OCI-LY7 (cell line): ENCODE results near the gene DCLK3. TPM values are rescaled to one million over a fixed set of nuclear protein-coding genes. Genes with fewer than 3 reads are reported as not detected.
A peak's percentile ranks its signal among the peaks of the same experiment; 100 is the strongest.

Experiments used
- BruUV-seq: library from RNA; stranded (reverse); fragments of 400-500 nt; replicated peaks from 2 replicates; lab custom pipeline; 2021; lab: Mats Ljungman, UMichigan
- CTCF ChIA-PET: fragments of 300-600 bp; sonication (Branson Sonifier 250); formaldehyde crosslinking; loops from one replicate; lab custom pipeline; 2022; ENCODE audit warnings: antibody characterized with exemption; ENCODE audit not compliant: unreplicated experiment; lab: Charles Lee
- POLR2A ChIA-PET: fragments of 300-600 bp; sonication (Branson Sonifier 250); formaldehyde crosslinking; loops from one replicate; lab custom pipeline; 2022; ENCODE audit warnings: antibody characterized with exemption; lab: Charles Lee
- DNase-seq: peaks from one replicate; pipeline ENCODE4 v3.0.0-alpha.2; 2015; ENCODE audit warnings: low spot score
- H2AFZ ChIP-seq: fragments of 200-600 bp; sonication (generic), shearing (Covaris generic); 2 replicates; pipeline ENCODE4 v1.6.1; 2014; ENCODE audit warnings: mild to moderate bottlenecking, antibody characterized with exemption, low read length, moderate library complexity
- H3K27ac ChIP-seq: fragments of 200-600 bp; sonication (generic); 2 replicates; pipeline ENCODE4 v1.5.1; 2014; ENCODE audit warnings: mixed run types, low read depth, mild to moderate bottlenecking, moderate library complexity, low read length, inconsistent platforms; ENCODE audit not compliant: poor library complexity, severe bottlenecking
- H3K36me3 ChIP-seq: fragments of 200-600 bp; sonication (generic); 2 replicates; pipeline ENCODE4 v1.6.1; 2014; ENCODE audit warnings: mild to moderate bottlenecking, antibody characterized with exemption, low read length, moderate library complexity, mixed read lengths; ENCODE audit not compliant: insufficient read depth
- H3K4me1 ChIP-seq: fragments of 200-600 bp; sonication (generic); 2 replicates; pipeline ENCODE4 v1.5.1; 2014; ENCODE audit warnings: mild to moderate bottlenecking, low read length; ENCODE audit not compliant: insufficient read depth, poor library complexity, severe bottlenecking
- H3K4me2 ChIP-seq: fragments of 200-600 bp; sonication (generic); 2 replicates; pipeline ENCODE4 v1.6.1; 2014; ENCODE audit warnings: mild to moderate bottlenecking, low read length
- H3K4me3 ChIP-seq: fragments of 200-600 bp; sonication (generic); 2 replicates; pipeline ENCODE4 v1.5.1; 2014; ENCODE audit warnings: mild to moderate bottlenecking, low read depth, low read length; ENCODE audit not compliant: poor library complexity, severe bottlenecking
- H3K79me2 ChIP-seq: fragments of 200-600 bp; sonication (generic); 2 replicates; pipeline ENCODE4 v1.6.1; 2016; ENCODE audit warnings: low read depth, mild to moderate bottlenecking, low read length, moderate library complexity, mixed read lengths; ENCODE audit not compliant: insufficient read depth
- H3K9me2 ChIP-seq: fragments of 200-600 bp; sonication (generic); 2 replicates; pipeline ENCODE4 v1.6.1; 2016; ENCODE audit warnings: mild to moderate bottlenecking, low read length, mixed read lengths; ENCODE audit not compliant: insufficient read depth
- H3K9me3 ChIP-seq: fragments of 200-600 bp; sonication (generic); 2 replicates; pipeline ENCODE4 v1.6.1; 2014; ENCODE audit warnings: mild to moderate bottlenecking, mixed run types, low read length, mixed read lengths
- H4K20me1 ChIP-seq: fragments of 200-600 bp; sonication (generic); 2 replicates; pipeline ENCODE4 v1.6.1; 2014; ENCODE audit warnings: mild to moderate bottlenecking, antibody characterized with exemption, low read length, moderate library complexity, mixed read lengths; ENCODE audit not compliant: insufficient read depth
- EZH2phosphoT487 ChIP-seq: fragments of 200-600 bp; sonication (generic); IDR thresholded peaks from 2 replicates; pipeline ENCODE4 v1.6.1; 2018; ENCODE audit warnings: low read depth, borderline replicate concordance, mild to moderate bottlenecking, mixed run types, antibody characterized with exemption, low read length, moderate library complexity, mixed read lengths
- intact Hi-C: fragments of 100-400 bp; cut with micrococcal nuclease; formaldehyde crosslinking; loops from one replicate; pipeline ENCODE4 v1.10.0; 2022; ENCODE audit not compliant: unreplicated experiment
- total RNA-seq, 2 experiments: library from RNA; depleted of rRNA in 1 of 2; stranded (reverse); fragments of >200 nt in 1 of 2; shearing (Covaris generic) in 1 of 2; gene quantifications; 2 replicates each; pipeline ENCODE4 v1.2.3, GENCODE V29; 2014 to 2022
- TF ChIP-seq, protein P1 (sequence below): fragments of 200-600 bp; sonication (generic); conservative IDR thresholded peaks from 2 replicates; pipeline ENCODE4 v1.5.1; 2014; ENCODE audit warnings: mild to moderate bottlenecking, antibody characterized with exemption, low read length, moderate library complexity, mixed read lengths

The DCLK3 gene
- total RNA-seq, 2 experiments from 2014 or later: not detected

DNA sequence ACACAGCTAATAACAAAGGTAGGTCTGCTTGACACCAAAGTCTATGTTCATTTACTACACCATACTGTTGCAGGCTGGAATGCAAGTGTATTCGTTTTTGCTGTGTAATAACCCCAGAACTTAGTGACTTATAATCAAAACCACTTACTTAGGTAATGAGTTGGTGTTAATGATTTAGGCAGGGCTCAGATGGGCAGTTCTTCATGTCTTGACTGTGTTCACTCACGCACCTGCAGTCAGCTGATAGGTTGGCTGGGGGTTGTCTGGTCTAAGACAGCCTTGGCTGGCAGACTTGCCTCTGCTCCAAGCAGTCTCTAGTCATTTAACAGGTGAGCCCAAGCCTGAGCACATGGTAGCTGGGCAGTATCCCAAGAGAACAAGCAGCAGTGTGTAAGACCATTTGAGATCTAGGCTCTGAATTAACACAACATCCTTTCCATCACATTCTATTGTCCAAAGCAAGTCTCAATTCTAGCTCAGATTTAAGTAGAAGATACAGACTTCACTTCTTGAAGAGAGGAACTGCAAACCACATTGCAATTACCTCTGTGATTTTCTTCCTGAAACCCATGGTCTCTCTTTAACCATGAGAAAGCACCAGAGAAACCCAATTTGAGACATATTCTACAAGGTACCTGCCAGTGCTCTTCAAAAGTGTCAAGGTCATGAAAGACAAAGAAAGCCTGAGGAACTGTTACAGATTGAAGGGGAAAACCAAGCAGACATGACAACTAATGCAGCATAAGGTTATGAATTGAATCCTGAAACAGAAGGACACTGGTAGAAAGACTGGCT, 13.3 kb upstream of the DCLK3 start:
- BruUV-seq: no TSS peak

DNA sequence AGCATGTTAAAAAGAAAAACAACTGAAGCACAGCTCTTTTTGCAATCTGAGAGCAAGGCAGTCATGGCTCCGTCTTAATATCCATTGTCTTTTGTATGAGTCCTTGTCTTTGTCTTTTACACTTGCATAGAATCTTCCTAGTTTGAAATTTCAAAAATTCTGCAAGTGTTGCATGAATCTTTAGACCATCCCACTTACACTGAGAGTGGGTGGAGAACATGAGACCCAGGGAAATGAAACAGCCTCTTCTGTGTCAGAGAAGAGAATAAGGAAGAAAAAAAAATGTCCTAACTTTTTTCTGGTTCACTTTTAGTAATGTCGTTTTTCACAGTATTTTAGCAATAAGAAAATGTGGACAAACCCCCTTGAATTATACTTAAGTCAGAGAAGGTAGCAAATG, 12.1 kb upstream of the DCLK3 start:
- Histone ChIP-seq H3K9me3 (no peaks in the 10 kb centered on the region), H3K36me3 (no peaks in the 10 kb centered on the region), H3K4me2 (no peak overlapping the region), H3K4me1 (no peaks in the 10 kb centered on the region), H4K20me1 (no peaks in the 10 kb centered on the region), H3K4me3 (no peak overlapping the region), H2AFZ (no peak overlapping the region), H3K27ac (no peak overlapping the region), H3K9me2 (no peaks in the 10 kb centered on the region), H3K79me2 (no peaks in the 10 kb centered on the region)
- intact Hi-C loops: no loop called here
- DNase-seq: no peak
- ChIA-PET CTCF (no interaction called here), POLR2A (interaction anchor here (1.0 kb wide), 1 partner anchor 23 kb away, joined by 3 read pairs; no protein-coding TSS in a partner anchor)
- BruUV-seq: no TSS peak
- TF ChIP-seq, protein P1, sequence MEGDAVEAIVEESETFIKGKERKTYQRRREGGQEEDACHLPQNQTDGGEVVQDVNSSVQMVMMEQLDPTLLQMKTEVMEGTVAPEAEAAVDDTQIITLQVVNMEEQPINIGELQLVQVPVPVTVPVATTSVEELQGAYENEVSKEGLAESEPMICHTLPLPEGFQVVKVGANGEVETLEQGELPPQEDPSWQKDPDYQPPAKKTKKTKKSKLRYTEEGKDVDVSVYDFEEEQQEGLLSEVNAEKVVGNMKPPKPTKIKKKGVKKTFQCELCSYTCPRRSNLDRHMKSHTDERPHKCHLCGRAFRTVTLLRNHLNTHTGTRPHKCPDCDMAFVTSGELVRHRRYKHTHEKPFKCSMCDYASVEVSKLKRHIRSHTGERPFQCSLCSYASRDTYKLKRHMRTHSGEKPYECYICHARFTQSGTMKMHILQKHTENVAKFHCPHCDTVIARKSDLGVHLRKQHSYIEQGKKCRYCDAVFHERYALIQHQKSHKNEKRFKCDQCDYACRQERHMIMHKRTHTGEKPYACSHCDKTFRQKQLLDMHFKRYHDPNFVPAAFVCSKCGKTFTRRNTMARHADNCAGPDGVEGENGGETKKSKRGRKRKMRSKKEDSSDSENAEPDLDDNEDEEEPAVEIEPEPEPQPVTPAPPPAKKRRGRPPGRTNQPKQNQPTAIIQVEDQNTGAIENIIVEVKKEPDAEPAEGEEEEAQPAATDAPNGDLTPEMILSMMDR: no peak
- no peak for TF ChIP-seq EZH2phosphoT487

More for the DNA sequence above, 13.3 kb upstream of the DCLK3 start:
- Histone ChIP-seq H3K4me3 (no peak overlapping the region), H3K36me3 (no peaks in the 10 kb centered on the region), H3K4me2 (no peak overlapping the region), H3K4me1 (no peaks in the 10 kb centered on the region), H2AFZ (no peak overlapping the region), H3K9me3 (no peaks in the 10 kb centered on the region), H3K79me2 (no peaks in the 10 kb centered on the region), H3K9me2 (no peaks in the 10 kb centered on the region), H3K27ac (no peak overlapping the region), H4K20me1 (no peaks in the 10 kb centered on the region)
- POLR2A ChIA-PET: no interaction called here
- intact Hi-C loops: no loop called here
- peak; percentile 1 for DNase-seq
- TF ChIP-seq, protein P1: no peak
- no peak for TF ChIP-seq EZH2phosphoT487
- CTCF ChIA-PET: no interaction called here

DNA sequence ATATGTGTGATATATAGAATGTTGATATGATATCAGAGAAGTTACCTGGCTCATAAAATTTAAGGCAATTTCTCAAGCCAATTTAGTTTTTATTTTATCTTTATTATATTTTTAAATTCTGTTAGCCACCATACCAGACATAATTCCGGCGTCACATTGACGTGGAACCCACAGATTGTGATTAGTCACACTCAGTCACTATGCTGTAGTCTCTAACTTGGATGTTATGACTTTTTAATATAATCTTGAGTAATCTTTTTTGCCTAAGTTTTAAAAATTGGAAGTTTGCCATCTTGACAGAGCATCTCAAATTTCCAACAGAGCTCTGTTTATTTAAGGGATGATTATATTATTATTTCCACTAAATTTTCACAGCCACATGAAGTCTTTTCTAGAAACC, 9.7 kb upstream of the DCLK3 start:
- no peak for TF ChIP-seq EZH2phosphoT487
- TF ChIP-seq, protein P1: no peak
- POLR2A ChIA-PET: no interaction called here
- intact Hi-C loops: no loop called here

More for the DNA sequence above, 9.7 kb upstream of the DCLK3 start:
- Histone ChIP-seq H3K36me3 (no peaks in the 10 kb centered on the region), H3K9me2 (no peaks in the 10 kb centered on the region), H3K79me2 (no peaks in the 10 kb centered on the region), H4K20me1 (no peaks in the 10 kb centered on the region), H2AFZ (no peak overlapping the region), H3K4me1 (no peaks in the 10 kb centered on the region), H3K4me2 (no peak overlapping the region), H3K9me3 (no peaks in the 10 kb centered on the region), H3K4me3 (no peak overlapping the region), H3K27ac (no peak overlapping the region)
- CTCF ChIA-PET: no interaction called here
- no TSS peak for BruUV-seq
- no peak for DNase-seq
